ENCODE results near the gene AFF1.

The AFF1 gene

DNA sequence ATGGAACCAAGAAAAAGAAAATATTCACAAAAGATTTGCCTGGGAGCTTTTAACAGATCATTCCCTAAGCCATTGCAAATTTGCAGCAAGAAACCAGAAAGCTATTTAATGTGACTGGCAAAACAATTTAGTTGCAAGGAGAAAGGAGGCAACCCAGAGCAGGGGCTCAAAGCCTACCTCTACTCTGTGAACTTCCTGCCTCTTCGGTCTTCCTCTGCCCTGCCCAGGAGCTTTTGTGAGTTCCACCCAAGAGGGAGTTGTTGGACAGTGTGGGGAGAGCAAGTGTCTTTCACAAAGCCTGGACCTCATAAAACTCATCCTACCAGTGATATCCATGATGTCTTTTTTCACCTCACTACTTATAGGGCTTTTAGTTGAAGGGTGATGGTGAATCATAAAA, 107.4 kb downstream of the AFF1 start:
- no peak for DNase-seq

- DNase-seq: no peak
Observed at GRCh38 chr4:87042986-87043820, 108.4 kb downstream of the AFF1 start.

DNA sequence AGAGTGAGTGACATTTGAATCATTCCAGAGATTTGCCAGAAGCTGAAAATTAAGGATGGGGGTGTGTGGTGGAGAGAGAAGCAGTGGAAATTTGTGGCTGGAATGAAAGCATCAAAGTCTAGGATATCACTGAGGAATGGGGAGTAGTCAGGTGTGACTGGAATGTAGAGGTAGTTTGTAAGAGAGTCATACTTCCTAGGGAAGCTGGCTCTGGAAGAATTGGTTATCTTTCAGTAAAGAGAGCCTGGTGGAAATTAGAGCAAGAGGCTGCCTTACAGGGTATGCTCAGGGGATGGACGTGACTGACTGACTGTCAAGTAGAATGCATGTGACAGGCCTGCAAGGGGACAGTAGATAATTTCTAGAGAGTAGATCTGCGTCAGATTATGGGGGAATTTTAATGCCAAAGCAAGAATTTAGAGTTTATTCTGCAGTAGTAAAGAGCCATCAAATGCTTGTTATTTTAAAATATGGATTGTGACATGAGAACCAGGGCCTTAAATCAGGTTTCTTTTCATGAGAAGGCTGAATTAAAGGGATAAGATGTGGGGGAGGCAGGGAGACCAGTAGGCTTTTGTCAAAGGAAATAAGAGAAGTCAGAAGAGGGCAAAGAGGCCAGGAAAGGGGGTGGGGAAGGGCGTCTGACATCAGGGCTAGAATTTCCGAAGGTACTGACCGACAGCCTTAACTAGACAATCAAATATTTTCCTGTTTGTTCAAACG, 109.9 kb downstream of the AFF1 start:
- DNase-seq: no peak

DNA sequence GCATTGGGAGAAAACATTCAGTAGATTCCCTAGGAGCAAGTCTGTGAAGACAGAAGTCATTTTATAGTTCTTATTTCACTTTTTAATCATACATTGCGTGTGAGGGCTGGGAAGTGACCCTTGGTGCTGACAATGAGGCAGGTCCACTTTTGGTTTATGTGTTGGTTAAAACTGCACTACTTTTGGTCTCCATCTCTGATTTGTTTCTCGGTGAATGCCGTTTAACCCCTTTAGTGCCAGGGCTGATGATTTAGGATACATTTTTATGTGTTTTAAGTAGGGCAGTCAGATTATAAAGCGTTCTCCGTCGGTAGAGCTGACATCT, 110.4 kb downstream of the AFF1 start:
- DNase-seq: no peak

DNA sequence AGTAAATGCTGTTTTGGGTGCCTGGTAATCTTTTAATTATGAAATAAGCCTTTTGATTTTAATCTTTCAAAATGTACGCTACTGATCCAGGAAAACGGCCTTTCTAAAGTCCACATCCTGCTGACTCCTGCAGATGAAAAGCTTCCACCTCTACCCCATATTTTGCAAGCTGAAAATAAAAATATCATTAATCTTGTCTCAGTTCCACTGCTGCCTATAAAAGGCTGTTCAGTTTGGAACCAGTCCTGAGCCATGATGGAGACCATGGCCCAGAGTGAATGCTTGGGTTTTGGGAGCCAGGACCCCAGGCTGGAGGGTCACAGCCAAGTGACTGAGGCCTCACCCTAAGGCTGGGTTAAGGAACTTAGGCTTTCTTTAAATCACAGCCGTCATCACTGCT, 110.8 kb downstream of the AFF1 start:
- no peak for DNase-seq

DNA sequence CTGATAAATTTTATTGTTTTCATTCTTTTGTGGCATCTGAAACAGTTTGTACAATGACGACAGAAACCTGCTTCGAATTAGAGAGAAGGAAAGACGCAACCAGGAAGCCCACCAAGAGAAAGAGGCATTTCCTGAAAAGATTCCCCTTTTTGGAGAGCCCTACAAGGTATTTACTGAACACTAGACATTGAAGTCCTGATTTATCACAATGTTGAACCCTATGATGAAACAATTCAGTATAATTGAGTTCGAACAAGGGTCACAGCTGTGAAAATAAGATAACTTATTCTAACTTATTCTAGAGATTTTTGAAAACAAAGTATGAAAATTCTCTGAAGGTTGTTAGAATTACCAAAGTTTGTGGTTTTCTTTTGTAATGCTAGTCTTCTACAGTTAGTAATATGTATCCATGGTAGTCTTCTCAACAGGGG, 111.3 kb downstream of the AFF1 start:
- no peak for DNase-seq

DNA sequence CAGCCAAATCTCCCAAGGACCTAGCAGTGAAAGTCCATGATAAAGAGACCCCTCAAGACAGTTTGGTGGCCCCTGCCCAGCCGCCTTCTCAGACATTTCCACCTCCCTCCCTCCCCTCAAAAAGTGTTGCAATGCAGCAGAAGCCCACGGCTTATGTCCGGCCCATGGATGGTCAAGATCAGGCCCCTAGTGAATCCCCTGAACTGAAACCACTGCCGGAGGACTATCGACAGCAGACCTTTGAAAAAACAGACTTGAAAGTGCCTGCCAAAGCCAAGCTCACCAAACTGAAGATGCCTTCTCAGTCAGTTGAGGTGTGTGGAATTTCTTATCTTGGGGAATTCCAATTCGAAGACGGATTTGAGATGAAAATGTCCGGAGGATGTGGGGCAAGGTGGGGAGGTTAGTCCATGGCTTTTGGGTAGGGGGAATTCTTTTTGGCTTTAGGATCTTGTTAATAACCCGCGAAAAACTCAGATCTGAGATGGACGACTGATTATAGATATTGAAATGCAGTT, 112.5 kb downstream of the AFF1 start:
- DNase-seq: no peak

DNA sequence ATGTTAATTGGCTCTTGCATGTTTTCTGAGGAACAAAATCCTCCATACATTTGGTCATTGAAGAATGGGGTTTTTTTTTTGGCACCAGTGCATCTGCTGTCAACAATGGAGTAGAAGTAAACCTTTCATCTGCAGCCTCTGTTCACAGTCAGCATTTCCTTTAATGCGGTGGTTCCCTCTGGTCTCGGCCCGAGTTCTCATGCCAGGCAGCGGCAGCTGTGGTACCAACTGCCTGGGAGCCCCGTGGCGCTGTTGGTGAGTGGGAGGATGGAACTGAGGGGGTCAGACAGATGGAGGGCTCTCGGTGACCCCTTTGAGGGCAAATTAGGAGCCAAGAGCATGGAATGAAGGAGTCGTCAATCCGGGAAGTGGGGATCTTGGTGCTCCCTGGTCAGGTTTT, 114.7 kb downstream of the AFF1 start:
- no peak for DNase-seq

GRCh38 chr4:87050596-87050995, 115.8 kb downstream of the AFF1 start:
- no peak for DNase-seq

GRCh38 chr4:87051121-87051713, 116.4 kb downstream of the AFF1 start:
- no peak for DNase-seq

DNA sequence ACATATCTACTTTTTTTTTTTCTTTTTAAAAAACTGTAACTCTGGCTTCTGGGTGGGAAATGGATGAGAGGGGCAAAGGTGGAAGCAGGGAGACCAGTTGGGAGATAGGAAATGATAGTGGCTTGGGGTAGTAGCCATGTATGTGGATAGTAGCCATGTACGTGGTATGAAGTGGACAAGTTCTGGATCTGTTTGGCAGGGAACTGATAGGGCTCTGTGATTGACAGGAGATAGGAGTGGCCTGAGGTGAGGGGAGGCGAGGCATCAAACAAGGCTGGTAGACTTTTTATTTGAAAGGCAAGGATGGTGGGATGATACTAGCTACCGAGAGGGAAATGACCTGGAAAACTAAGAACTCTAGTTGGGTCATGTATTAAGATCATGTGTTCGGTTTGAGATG, 117.8 kb downstream of the AFF1 start:
- DNase-seq: no peak

- no peak for DNase-seq
Observed at GRCh38 chr4:87053176-87053658, 118.4 kb downstream of the AFF1 start.

- DNase-seq: no peak
Observed at GRCh38 chr4:87053802-87054767, 119.3 kb downstream of the AFF1 start.

- no peak for DNase-seq
Observed at GRCh38 chr4:87054900-87055299, 120.1 kb downstream of the AFF1 start.

- DNase-seq: no peak
Observed at GRCh38 chr4:87055311-87055710, 120.5 kb downstream of the AFF1 start.

GRCh38 chr4:87056881-87057280, 122.1 kb downstream of the AFF1 start:
- no peak for DNase-seq

DNA sequence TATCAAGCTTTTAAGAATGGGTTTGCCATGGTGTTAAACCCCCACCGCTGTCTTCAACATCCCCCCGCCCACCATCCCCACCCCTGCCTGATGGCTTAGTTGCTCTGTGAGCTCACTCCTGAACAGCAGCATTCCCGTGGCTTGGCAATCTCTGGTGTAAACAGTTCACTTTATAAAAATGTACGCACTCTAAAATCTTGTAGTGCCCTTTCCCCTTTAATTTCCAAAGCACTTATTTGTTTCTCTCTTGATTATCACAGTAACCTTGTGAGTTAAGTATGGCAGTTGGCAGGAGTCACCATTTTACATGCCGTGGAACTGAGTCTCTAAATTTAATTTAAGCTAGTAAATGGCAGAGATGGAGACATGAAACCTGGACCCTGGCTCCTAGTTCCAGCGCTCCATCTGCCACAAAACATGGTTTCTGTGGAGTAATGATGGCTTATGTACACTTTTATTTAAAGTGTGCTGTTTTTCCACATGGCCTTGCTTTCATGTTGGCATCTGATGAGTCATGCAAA, 123.1 kb downstream of the AFF1 start:
- no peak for DNase-seq

- DNase-seq: no peak
Observed at GRCh38 chr4:87058356-87059073, 123.7 kb downstream of the AFF1 start.

- no peak for DNase-seq
Observed at GRCh38 chr4:87060957-87061356, 126.1 kb downstream of the AFF1 start.

DNA sequence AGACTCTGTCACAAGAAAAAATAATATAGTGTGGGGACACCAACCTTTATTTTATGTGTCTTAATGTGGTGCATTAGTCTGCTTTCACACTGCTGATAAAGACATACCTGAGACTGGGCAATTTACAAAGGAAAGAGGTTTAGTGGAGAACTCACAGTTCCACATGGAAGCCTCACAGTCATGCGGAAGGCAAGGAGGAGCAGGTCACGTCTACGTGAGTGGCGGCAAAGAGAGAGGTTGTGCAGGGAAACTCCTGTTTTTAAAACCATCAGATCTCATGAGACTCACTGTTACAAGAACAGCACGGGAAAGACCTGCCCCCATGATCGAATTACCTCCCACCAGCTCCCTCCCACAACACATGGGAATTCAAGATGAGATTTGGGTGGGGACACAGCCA, 130.2 kb downstream of the AFF1 start:
- DNase-seq: no peak

- no peak for DNase-seq
Observed at GRCh38 chr4:87066403-87067123, 131.8 kb downstream of the AFF1 start.
